Fibroblast of peridontal ligament (primary cell): ENCODE results near the gene SLC35C1.
"Not testable (repeated sequence)": the region's sequence is repeated elsewhere in the genome, so short reads cannot be mapped to it uniquely, and the experiment has no call there.

Experiments used
- DNase-seq: peaks from one replicate; pipeline ENCODE4 v3.0.0-alpha.2; 2010; ENCODE audit errors: extremely low read depth

The SLC35C1 gene

DNA sequence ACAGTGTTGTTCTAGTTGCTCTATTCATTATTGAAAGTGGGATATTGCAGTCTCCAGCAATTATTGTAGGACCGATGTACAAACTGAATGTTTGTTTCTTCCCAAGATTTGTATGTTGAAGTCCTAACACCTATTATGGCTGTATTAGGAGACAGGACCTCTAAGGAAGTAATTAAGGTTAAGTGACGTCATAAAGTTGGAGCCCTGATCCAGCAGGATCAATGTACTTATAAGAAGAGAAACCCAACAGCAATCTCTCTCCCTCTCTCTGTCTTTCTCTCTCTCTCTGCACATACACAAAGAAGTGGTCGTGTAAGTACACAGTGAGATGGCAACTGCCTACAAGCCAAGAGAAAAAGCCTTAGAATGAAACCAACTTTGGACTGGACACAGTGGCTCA is 16.1 kb upstream of the SLC35C1 start:
- no peak for DNase-seq

- no peak for DNase-seq
Observed at GRCh38 chr11:45791524-45791923, 13.4 kb upstream of the SLC35C1 start.

- DNase-seq: no peak
Observed at GRCh38 chr11:45794169-45794568, 10.8 kb upstream of the SLC35C1 start.

- DNase-seq: no peak
Observed at GRCh38 chr11:45795379-45795778, 9.6 kb upstream of the SLC35C1 start.

DNA sequence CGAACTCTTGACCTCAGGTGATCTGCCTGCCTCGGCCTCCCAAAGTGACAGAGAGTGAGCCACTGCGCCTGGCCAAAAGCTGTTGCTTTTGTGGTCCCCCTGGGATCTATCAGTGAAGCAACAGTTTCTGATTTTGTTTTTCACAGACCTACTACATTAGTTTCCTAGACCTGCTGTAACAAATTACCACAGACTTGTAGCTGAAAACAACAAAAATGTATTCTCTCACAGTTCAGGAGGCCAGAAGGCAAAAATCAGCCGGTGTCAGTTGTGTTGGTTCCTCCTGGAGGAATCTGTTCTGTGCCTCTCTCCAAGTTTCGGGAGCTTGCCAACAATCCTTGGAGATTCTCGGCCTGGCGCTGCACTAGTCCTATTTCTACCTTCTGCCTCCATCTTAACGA is 8.5 kb upstream of the SLC35C1 start:
- no peak for DNase-seq

DNA sequence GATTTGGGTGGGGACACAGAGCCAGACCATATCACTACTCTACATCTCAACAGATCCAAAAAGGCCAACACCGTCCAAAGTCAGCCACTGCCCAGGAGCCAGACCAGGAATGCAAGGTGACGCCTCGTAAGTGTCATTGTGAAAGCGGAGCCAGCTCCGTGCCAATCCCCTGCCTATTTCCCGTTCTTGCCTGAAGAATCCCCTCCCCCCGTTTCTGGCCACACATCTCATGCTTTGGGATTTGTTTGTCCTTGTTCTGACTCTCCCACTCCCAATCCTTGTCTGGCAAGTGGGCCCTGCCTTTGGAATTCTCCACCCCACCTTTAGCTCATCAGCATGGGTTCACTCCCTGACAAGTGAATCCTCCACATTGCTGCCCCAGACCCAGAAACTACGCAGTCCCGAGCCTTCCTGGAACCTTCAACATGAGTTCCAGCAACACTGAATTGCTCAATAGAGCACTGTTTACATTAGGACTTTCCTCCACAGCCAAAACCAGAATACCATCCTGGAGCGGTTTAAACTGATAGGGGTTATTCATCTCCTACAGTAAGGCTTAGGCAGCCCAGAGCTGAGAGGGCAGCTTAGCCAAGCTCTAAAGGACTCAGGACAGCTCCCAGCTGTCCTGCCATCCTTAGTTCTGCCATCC is 6.0 kb upstream of the SLC35C1 start:
- peak; percentile 36 for DNase-seq

DNA sequence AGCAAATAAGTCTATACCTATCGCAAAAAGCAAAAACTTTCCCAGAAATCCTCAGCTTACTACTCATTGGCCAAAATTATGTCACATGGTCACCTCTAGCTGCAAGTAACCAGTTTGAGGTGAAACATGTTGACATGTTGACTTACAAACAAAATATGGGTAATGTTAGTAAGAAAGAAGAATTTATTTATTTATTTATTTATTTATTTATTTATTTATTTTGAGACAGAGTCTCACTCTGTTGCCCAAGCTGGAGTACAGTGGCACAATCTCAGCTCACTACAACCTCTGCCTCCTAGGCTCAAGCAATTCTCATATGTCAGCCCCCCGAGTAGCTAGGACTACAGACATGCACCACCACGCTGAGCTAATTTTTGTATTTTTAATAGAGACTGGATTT is 5.4 kb upstream of the SLC35C1 start:
- DNase-seq: no peak

DNA sequence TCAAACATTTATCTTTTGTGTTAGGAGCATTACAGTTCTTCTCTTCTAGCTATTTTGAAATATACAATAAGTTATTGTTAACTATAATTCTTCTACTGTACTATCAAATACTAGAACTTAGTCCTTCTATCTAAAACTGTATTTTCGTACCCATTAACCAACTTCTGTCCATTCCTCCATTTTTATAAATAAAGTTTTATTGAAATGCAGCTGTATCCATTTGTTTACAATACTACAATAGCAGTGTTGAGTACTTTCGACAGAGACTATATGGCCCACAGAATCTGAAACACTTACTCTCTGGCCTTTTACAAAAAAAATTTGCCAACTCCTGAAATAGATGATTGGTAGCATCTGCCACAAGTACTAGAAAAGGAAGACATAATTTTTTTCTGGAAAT is 4.7 kb upstream of the SLC35C1 start:
- DNase-seq: no peak

DNA sequence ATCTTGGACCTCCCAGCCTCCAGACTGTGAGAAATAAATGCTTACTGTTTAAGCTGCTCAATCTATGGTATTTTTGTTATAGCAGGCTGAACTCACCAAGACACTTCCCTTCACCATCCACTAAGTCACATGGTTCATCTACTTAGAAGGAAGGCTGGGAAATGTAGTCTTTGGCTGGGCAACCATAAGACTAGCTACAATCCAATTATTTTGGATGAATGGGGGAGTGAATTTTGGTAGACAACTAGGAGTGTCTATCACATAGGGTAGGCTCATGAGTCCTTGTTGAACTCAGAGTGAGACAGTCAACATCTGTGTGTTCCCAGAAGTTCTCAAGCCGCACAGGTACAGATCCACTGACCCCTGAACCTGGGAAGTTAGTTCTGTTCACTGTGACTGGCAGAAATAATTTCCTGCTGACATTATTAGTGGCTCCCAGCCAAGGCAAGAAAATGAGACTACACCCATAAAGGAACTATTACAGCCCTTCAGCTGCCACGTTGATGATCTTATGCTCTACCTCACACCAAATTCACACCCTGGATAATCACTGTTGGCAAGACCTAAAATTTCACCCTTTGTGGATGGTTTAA is 3.1 kb upstream of the SLC35C1 start:
- DNase-seq: peak; percentile 7

- no peak for DNase-seq
Observed at GRCh38 chr11:45802531-45803317, 2.2 kb upstream of the SLC35C1 start.

DNA sequence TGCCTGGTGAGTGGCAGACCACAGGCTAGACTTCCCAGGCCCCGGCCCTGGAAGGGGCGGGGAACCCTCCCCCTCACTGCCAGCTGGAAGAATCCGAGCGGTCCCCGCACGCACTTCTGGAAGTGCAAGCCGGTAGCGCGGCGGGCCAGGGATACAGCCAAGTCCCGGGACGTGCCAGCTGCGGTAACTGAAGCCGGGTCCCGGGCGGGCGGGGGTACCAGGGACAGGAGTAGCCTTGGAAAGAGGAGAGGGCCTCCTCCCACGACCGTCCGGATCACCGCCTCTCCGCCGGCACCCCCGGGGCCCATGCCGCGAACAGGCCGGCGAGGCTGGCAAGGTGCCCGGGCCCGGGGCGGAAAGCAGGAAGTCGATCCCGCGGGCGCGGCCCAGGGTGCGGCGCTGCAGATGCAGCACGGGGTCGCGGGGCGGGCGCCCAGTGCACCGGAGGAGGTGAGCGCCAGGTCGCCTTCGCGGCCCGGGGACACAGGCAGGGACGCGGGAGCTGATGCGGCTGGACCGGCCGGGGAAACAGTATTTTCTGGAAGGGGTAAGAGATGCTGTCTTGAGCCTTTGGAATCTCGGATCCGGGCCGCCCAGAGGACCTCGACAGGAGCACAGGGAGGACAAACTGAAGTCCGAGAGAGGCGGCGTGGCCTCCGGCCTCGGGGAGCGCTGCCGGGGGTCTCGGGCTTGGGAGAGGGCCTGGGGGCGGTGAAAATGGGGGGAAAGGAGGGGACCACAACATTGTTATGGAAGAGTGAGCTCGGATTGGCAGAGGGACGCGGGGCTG is 783 bp upstream of the SLC35C1 start:
- peak; percentile 31 for DNase-seq

GRCh38 chr11:45805305-45806071 is 539 bp downstream of the SLC35C1 start:
- DNase-seq: peak; percentile 50

GRCh38 chr11:45806072-45806933 is 1.4 kb downstream of the SLC35C1 start:
- DNase-seq: no peak

- DNase-seq: no peak
Observed at GRCh38 chr11:45806937-45807791, 2.2 kb downstream of the SLC35C1 start.

- no peak for DNase-seq
Observed at GRCh38 chr11:45807792-45808238, 2.9 kb downstream of the SLC35C1 start.

DNA sequence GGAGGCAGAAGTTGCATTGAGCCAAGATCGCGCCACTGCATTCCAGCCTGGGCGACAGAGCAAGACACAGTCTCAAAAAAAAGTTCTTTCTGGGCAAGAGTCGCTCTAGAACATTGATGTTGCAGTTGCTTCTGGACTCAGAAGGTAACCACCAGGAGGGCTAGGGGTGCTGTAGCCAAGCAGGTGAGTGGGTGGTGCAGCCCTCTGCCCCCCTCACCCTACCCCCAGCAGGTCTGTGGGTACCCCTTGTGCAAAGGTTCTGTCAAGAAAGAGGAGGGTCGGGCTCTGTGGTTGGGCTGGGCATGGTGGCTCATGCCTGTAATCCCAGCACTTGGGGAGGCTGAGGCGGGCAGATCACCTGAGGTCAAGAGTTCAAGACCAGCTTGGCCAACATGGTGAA is 3.5 kb downstream of the SLC35C1 start:
- not testable (repeated sequence) for DNase-seq

- DNase-seq: no peak
Observed at GRCh38 chr11:45809456-45810395, 4.8 kb downstream of the SLC35C1 start.

DNA sequence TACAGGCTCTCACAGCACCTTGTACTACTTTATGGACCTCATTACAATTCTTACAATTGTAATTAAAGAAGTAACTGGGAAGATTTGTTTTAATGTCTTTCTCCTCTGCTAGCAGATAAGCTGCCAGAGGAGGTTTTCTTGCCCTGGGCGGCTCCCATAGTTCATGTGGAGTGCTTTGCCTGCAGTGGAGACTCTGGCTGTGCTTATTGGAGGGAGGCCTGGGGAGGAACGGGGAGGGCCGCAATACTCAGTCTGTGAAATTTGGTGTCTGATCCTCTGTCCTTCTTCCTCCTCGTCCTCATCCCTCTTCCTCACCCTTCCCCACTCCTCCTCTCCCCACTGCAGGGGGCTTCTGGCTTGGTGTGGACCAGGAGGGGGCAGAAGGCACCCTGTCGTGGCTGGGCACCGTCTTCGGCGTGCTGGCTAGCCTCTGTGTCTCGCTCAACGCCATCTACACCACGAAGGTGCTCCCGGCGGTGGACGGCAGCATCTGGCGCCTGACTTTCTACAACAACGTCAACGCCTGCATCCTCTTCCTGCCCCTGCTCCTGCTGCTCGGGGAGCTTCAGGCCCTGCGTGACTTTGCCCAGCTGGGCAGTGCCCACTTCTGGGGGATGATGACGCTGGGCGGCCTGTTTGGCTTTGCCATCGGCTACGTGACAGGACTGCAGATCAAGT is 5.6 kb downstream of the SLC35C1 start:
- no peak for DNase-seq
